BLaER1 (cell line): Measurements from ENCODE around the gene EIF4G3.

Source experiments
- H3K27ac ChIP-seq: shearing (Covaris generic); formaldehyde crosslinking; 2 replicates; pipeline ENCODE4 v1.8.1; 2022
- H3K27me3 ChIP-seq: shearing (Covaris generic); formaldehyde crosslinking; 2 replicates; pipeline ENCODE4 v1.8.1; 2022
- H3K36me3 ChIP-seq: shearing (Covaris generic); formaldehyde crosslinking; 2 replicates; pipeline ENCODE4 v1.8.1; 2022
- H3K4me1 ChIP-seq: shearing (Covaris generic); formaldehyde crosslinking; 2 replicates; pipeline ENCODE4 v1.8.1; 2022
- H3K4me2 ChIP-seq: shearing (Covaris generic); formaldehyde crosslinking; 2 replicates; pipeline ENCODE4 v1.8.1; 2022
- H3K4me3 ChIP-seq: shearing (Covaris generic); formaldehyde crosslinking; 2 replicates; pipeline ENCODE4 v1.8.1; 2022
- H3K9ac ChIP-seq: shearing (Covaris generic); formaldehyde crosslinking; 2 replicates; pipeline ENCODE4 v1.8.1; 2022
- H3K9me3 ChIP-seq: shearing (Covaris generic); formaldehyde crosslinking; 2 replicates; pipeline ENCODE4 v1.8.1; 2022
- H4K20me1 ChIP-seq: shearing (Covaris generic); formaldehyde crosslinking; 2 replicates; pipeline ENCODE4 v1.8.1; 2022
- Cebpa-rat ChIP-seq: shearing (Covaris generic); IDR thresholded peaks from 2 replicates; pipeline ENCODE4 v1.8.1; 2022

Gene EIF4G3

DNA sequence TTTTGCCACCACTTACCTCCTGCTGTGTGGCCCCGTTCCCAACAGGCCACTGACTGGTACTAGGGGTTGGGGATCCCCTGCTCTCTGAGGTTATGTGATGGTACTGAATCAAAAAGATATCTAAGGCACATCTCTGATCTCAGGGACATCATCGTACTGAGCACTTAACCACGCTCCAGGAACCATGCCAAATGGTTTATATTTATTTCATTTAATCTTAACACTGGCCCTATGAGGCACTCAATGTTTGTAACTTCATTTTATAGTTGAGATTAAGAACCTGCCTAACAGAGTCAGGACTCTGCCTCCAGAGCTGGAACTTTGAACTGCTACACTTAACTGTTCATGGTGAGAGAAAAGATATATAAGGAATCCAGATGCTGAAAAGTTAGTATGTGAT is 291.6 kb downstream of the EIF4G3 start:
- Histone ChIP-seq H3K4me3 (no peak overlapping the region), H3K27ac (no peak overlapping the region), H3K4me1 (peaks cover 9% of the 10 kb centered on the region), H3K9me3 (no peaks in the 10 kb centered on the region), H3K4me2 (no peak overlapping the region), H3K36me3 (peaks cover 33% of the 10 kb centered on the region), H4K20me1 (no peaks in the 10 kb centered on the region), H3K27me3 (no peaks in the 10 kb centered on the region), H3K9ac (no peak overlapping the region)
- no peak for TF ChIP-seq Cebpa-rat

DNA sequence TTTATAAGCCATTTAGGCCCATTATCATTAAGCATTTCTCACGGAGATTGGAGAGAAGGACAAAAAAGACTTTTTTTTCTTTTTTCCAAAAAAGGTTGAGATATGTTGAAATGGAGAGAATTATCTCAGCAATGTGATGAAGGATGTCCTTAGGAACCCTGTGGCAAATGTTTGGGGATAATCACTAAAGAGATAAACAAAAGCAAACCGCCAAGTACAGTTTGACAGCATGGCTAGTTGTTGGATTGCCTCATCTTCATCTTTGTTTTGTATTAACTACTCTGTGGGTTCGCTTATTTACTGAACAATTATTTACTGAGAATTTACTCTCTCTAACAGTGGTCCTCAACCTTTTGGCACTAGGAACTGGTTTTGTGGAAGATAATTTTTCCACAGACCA is 292.2 kb downstream of the EIF4G3 start:
- Histone ChIP-seq H3K27me3 (no peaks in the 10 kb centered on the region), H3K36me3 (peaks cover 29% of the 10 kb centered on the region), H3K27ac (no peak overlapping the region), H4K20me1 (no peaks in the 10 kb centered on the region), H3K4me3 (no peak overlapping the region), H3K4me2 (no peak overlapping the region), H3K9me3 (no peaks in the 10 kb centered on the region), H3K4me1 (peaks cover 9% of the 10 kb centered on the region), H3K9ac (no peak overlapping the region)
- TF ChIP-seq Cebpa-rat = no peak

DNA sequence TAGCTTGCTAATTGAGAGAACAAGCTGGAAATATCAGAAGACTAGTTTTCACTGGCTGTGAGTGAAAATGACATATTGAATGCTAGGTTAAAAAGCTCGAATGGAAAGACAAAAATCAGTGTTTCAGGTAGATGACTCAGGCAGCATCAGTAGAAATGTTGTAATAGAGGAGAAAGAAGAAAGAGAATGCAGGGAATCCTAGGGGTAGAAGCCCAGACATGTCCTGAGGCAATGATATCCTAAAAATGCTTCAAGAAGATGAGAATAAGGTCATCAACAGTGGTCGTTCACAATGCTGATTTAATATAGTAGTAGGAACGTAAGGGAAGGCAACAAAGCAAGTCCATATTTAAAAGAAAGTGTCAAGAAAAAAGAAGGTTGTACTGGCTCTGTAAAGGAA is 292.9 kb downstream of the EIF4G3 start:
- H4K20me1 ChIP-seq = no peaks in the 10 kb centered on the region
- no peak overlapping the region for H3K4me2 ChIP-seq
- peaks cover 9% of the 10 kb centered on the region for H3K4me1 ChIP-seq
- H3K4me3 ChIP-seq = no peak overlapping the region
- H3K9ac ChIP-seq = no peak overlapping the region
- H3K36me3 ChIP-seq = peaks cover 36% of the 10 kb centered on the region
- no peak for TF ChIP-seq Cebpa-rat
- no peak overlapping the region for H3K27ac ChIP-seq
- H3K9me3 ChIP-seq = no peaks in the 10 kb centered on the region
- H3K27me3 ChIP-seq = no peaks in the 10 kb centered on the region

DNA sequence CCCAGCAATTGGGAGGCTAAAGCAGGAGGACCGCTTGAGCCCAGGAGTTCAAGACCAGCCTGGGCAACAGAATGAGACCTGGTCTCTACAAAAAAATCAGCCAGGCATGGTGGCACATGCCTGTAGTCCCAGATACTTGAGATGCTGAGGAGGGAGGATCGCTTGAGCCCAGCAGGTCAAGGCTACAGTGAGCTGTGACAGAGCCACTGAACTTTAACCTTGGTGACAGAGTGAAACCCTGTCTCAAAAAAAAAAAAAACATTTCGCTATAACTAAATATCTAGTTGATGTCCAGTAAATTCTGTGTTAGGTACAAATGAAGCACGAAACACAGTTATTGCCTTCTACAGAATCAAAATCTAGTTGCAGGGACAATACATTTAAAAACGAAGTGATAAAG is 293.9 kb downstream of the EIF4G3 start:
- H3K27ac ChIP-seq = no peak overlapping the region
- H3K4me2 ChIP-seq = no peak overlapping the region
- no peaks in the 10 kb centered on the region for H3K9me3 ChIP-seq
- H3K4me3 ChIP-seq = no peak overlapping the region
- peaks cover 46% of the 10 kb centered on the region for H3K36me3 ChIP-seq
- H4K20me1 ChIP-seq = no peaks in the 10 kb centered on the region
- H3K9ac ChIP-seq = no peak overlapping the region
- peaks cover 9% of the 10 kb centered on the region for H3K4me1 ChIP-seq
- H3K27me3 ChIP-seq = no peaks in the 10 kb centered on the region
- no peak for TF ChIP-seq Cebpa-rat

DNA sequence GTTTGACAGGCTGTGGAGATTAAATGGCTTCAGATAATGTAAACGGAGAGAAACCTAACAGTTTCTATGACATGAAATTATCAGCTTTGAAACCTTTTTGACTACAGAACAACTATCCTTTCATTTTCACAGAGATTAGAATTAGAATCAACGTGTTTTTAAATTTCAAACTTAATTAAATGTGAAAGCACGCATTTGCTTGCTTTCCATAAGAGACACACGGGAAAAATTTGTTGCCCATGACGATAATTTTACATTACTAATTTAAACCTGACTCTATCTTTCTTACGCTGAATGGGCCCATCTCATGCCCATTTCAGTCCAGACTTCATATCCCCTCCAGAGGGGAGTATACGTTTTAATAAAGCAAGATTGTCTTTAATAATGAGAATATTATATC is 297.9 kb downstream of the EIF4G3 start:
- Histone ChIP-seq H3K27ac (no peak overlapping the region), H3K4me3 (no peak overlapping the region), H3K4me1 (no peaks in the 10 kb centered on the region), H4K20me1 (no peaks in the 10 kb centered on the region), H3K9ac (no peak overlapping the region), H3K27me3 (no peaks in the 10 kb centered on the region), H3K4me2 (no peak overlapping the region), H3K36me3 (peaks cover 70% of the 10 kb centered on the region), H3K9me3 (no peaks in the 10 kb centered on the region)
- TF ChIP-seq Cebpa-rat = no peak

DNA sequence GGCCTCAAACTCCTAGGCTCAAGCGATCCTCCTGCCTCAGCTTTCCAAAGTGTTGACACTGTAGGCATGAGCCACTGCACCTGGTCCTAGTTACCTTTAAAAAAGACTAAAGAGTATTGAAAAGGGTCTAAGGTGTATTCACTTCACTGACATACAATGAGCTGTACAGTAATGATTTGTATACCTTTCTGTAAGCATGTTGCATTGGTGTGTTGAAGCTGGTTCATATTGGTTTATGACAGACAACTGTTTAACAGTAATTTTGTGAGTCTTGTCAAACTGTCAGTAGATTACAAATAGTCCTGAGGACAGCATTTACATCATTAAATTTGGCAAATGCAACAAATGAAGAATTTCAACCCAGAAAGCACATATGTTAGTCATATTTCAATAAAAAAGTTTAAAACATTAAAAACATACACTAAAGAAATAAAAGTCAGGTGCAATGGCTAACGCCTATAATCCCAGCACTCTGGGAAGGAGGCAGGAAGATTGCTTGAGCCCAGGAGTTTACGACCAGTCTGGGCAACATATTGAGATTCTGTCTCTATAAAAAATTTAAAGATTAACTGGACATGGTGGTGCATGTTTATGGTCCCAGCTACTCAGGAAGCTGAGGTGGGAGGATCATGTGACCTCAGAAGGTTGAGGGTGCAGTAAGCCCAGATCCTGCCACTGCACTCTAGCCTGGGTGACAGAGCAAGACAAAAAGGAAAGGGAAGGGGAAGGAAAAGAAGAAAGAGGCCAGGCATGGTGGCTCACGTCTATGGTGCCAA is 301.3 kb downstream of the EIF4G3 start:
- Histone ChIP-seq H3K36me3 (peaks cover 45% of the 10 kb centered on the region), H4K20me1 (no peaks in the 10 kb centered on the region), H3K4me2 (no peak overlapping the region), H3K9me3 (no peaks in the 10 kb centered on the region), H3K27me3 (no peaks in the 10 kb centered on the region), H3K4me3 (no peak overlapping the region), H3K9ac (no peak overlapping the region), H3K27ac (no peak overlapping the region), H3K4me1 (no peaks in the 10 kb centered on the region)
- no peak for TF ChIP-seq Cebpa-rat

DNA sequence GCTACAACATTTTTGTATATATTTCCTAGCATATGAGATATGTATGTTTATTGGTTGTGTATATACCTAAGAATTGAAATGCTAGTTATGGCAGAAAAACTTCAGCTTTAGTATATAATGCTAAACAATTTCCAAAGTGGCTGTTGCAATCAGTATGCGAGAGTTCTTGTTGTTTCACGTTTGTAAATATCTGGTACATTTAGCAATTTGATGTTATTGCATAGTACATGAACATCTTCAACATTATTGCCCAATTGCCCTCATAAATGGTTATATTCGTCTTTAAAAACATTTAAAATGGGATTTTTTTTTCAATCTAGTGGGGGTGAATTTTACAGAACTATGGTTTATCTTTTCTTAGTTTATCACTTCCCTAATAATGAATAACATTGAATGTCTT is 303.4 kb downstream of the EIF4G3 start:
- Histone ChIP-seq H3K36me3 (peaks cover 31% of the 10 kb centered on the region), H3K4me3 (no peak overlapping the region), H3K4me2 (no peak overlapping the region), H3K9me3 (no peaks in the 10 kb centered on the region), H4K20me1 (no peaks in the 10 kb centered on the region), H3K9ac (no peak overlapping the region), H3K27ac (no peak overlapping the region), H3K27me3 (no peaks in the 10 kb centered on the region), H3K4me1 (no peaks in the 10 kb centered on the region)
- TF ChIP-seq Cebpa-rat = no peak

DNA sequence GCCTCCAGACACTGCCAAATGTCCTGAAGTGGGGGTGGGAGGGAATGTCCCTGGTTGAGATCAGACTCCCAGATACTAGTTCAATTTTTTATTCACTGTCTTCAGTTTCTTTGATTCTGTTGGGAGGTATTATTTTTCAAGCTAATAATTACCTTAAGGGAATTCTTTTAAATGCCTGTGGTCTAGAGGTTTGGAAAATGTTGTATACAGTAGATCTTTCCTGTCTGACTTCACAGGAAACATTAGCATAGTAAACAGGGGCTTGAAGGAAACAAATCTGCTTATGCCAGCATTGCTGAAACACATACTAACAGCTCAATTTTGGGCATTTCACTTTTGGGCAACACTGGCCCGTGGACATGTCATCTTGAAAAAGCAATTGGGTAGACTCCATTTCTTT is 305.3 kb downstream of the EIF4G3 start:
- Histone ChIP-seq H3K4me1 (no peaks in the 10 kb centered on the region), H3K36me3 (peaks cover 19% of the 10 kb centered on the region), H4K20me1 (no peaks in the 10 kb centered on the region), H3K27ac (no peak overlapping the region), H3K9ac (no peak overlapping the region), H3K4me2 (no peak overlapping the region), H3K27me3 (no peaks in the 10 kb centered on the region), H3K4me3 (no peak overlapping the region), H3K9me3 (no peaks in the 10 kb centered on the region)
- no peak for TF ChIP-seq Cebpa-rat

DNA sequence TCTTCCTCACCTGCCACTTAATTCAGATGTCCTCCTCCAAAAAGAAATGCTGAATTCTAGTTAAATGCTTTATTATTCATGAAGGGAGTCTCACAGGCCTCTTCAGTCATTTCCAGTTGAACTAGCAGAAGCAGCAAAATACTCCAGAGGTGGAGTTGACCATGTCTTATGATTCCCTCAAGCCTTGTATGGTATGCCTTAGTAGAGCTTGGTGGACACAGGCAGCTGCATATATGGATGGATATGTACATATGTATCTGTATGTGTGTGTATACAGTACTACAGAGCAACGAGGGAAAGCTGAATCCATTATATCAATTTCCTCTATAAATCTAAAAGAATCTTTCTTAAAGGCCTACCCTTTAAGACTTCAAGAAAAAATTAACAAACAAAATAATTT is 306.0 kb downstream of the EIF4G3 start:
- H3K4me3 ChIP-seq = no peak overlapping the region
- peaks cover 15% of the 10 kb centered on the region for H3K36me3 ChIP-seq
- no peaks in the 10 kb centered on the region for H3K4me1 ChIP-seq
- H3K27me3 ChIP-seq = no peaks in the 10 kb centered on the region
- no peaks in the 10 kb centered on the region for H4K20me1 ChIP-seq
- no peak overlapping the region for H3K27ac ChIP-seq
- TF ChIP-seq Cebpa-rat = no peak
- no peak overlapping the region for H3K4me2 ChIP-seq
- H3K9me3 ChIP-seq = no peaks in the 10 kb centered on the region
- H3K9ac ChIP-seq = no peak overlapping the region

DNA sequence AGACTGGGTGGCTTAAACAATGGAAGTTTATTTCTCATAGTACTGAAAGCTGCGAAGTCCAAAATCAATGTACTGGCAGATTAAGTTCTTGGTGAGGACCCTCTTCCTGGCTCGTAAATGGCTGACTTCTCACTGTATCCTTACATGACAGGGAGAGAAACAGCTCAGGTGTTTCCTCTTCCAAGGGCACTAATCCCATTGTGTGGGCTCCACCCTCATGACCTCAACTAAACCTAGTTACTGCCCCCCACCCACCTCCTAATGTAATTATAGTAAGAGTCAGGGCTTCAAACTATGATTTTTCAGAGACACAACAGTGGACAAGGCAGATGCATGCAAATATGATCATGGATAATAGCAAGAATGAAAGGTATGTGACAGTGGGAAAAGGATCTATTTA is 308.4 kb downstream of the EIF4G3 start:
- Histone ChIP-seq H3K4me3 (no peak overlapping the region), H3K9me3 (no peaks in the 10 kb centered on the region), H3K36me3 (peaks cover 23% of the 10 kb centered on the region), H3K4me2 (no peak overlapping the region), H3K27ac (no peak overlapping the region), H3K9ac (no peak overlapping the region), H4K20me1 (no peaks in the 10 kb centered on the region), H3K4me1 (no peaks in the 10 kb centered on the region), H3K27me3 (no peaks in the 10 kb centered on the region)
- no peak for TF ChIP-seq Cebpa-rat

DNA sequence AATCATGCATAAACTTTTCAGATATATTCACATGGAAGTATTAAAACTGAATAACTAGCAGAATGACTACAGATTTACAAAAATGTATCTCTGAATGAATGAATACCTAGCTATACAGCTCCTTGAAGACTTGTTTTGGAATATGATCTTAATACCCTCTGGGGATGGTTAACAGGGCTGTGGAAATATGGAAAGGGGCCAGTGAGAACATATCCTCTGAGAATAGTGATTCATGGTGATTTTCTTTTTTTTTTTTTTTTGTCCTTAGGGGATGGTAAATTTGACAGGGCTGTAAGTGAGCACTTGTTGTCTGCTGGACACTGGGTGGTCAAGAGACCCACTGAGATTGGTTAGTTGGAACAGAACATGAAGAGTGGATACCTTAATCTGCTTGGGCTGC is 308.9 kb downstream of the EIF4G3 start:
- Histone ChIP-seq H3K9ac (no peak overlapping the region), H3K4me3 (no peak overlapping the region), H3K4me1 (no peaks in the 10 kb centered on the region), H3K36me3 (peaks cover 28% of the 10 kb centered on the region), H3K9me3 (no peaks in the 10 kb centered on the region), H3K27ac (no peak overlapping the region), H3K4me2 (no peak overlapping the region), H3K27me3 (no peaks in the 10 kb centered on the region), H4K20me1 (no peaks in the 10 kb centered on the region)
- TF ChIP-seq Cebpa-rat = no peak
